Measurements from ENCODE around the gene MPZL1. TPM values are rescaled to one million over a fixed set of nuclear protein-coding genes. Genes with fewer than 3 reads are reported as not detected.
"Not testable (repeated sequence)": the region's sequence is repeated elsewhere in the genome, so short reads cannot be mapped to it uniquely, and the experiment has no call there.

The MPZL1 gene
- total and polyA plus RNA-seq, 7 experiments from 2014 or later = 4.8 to 25.3 (median 12.2) TPM

GRCh38 chr1:167737169-167737568 lies 15.4 kb downstream of the MPZL1 start:
- POLR2A ChIA-PET = no interaction called here
- H3K4me1 ChIP-seq (ENCODE audit: control insufficient read depth in 2 of 2, insufficient read depth in 2 of 2, low read length in 2 of 2) = no peaks in the 10 kb centered on the region

GRCh38 chr1:167738158-167738557 lies 16.4 kb downstream of the MPZL1 start:
- Histone ChIP-seq H3K27me3 (ENCODE audit: control insufficient read depth in 2 of 2, insufficient read depth in 2 of 2, low read length in 2 of 2) (no peaks in the 10 kb centered on the region), H3K27ac (ENCODE audit: low read depth, low read length) (no peak overlapping the region), H3K36me3 (ENCODE audit: control insufficient read depth in 2 of 3, insufficient read depth in 3 of 3, low read length in 3 of 3) (no peaks in the 10 kb centered on the region), H3K9me3 (ENCODE audit: control insufficient read depth in 2 of 3, low read length in 3 of 3) (no peaks in the 10 kb centered on the region), H3K4me1 (ENCODE audit: control insufficient read depth in 2 of 2, insufficient read depth in 2 of 2, low read length in 2 of 2) (no peaks in the 10 kb centered on the region), H3K4me3 (ENCODE audit: low read length) (no peak overlapping the region)
- H3K27ac Mint-ChIP-seq = peak overlapping the region in 1 of 9 donors; percentile 12
- peaks cover 0 to 5% (median 0%) of the 10 kb centered on the region in 11 donors for H3K9me3 Mint-ChIP-seq
- intact Hi-C loops (cut with micrococcal nuclease) = no loop called here
- H3K4me3 Mint-ChIP-seq = no peak overlapping the region
- POLR2A ChIA-PET = no interaction called here
- H3K4me1 Mint-ChIP-seq = peaks cover 0 to 10% (median 0%) of the 10 kb centered on the region in 7 donors
- H3K27me3 Mint-ChIP-seq = no peaks in the 10 kb centered on the region
- no peak for DNase-seq
- CTCF ChIA-PET = no interaction called here
- ATAC-seq = no peak
- peaks cover 0 to 15% (median 9%) of the 10 kb centered on the region in 5 donors for H3K36me3 Mint-ChIP-seq

More at GRCh38 chr1:167737169-167737568, 15.4 kb downstream of the MPZL1 start:
- H3K36me3 Mint-ChIP-seq = peaks cover 0 to 18% (median 11%) of the 10 kb centered on the region in 5 donors
- ATAC-seq (no peak), DNase-seq (no peak)
- peaks cover 0 to 7% (median 0%) of the 10 kb centered on the region in 7 donors for H3K4me1 Mint-ChIP-seq
- intact Hi-C loops (cut with micrococcal nuclease) = no loop called here
- no peaks in the 10 kb centered on the region for H3K27me3 Mint-ChIP-seq
- Histone ChIP-seq H3K27ac (ENCODE audit: low read depth, low read length) (no peak overlapping the region), H3K27me3 (ENCODE audit: control insufficient read depth in 2 of 2, insufficient read depth in 2 of 2, low read length in 2 of 2) (no peaks in the 10 kb centered on the region), H3K9me3 (ENCODE audit: control insufficient read depth in 2 of 3, low read length in 3 of 3) (no peaks in the 10 kb centered on the region), H3K36me3 (ENCODE audit: control insufficient read depth in 2 of 3, insufficient read depth in 3 of 3, low read length in 3 of 3) (no peaks in the 10 kb centered on the region), H3K4me3 (ENCODE audit: low read length) (no peak overlapping the region)
- H3K27ac Mint-ChIP-seq = no peak overlapping the region
- no peak overlapping the region for H3K4me3 Mint-ChIP-seq
- CTCF ChIA-PET = no interaction called here
- H3K9me3 Mint-ChIP-seq = peaks cover 0 to 5% (median 0%) of the 10 kb centered on the region in 11 donors

GRCh38 chr1:167739752-167740151 lies 18.0 kb downstream of the MPZL1 start:
- no peaks in the 10 kb centered on the region for H3K4me1 ChIP-seq (ENCODE audit: control insufficient read depth in 2 of 2, insufficient read depth in 2 of 2, low read length in 2 of 2)
- no peaks in the 10 kb centered on the region for H3K9me3 ChIP-seq (ENCODE audit: control insufficient read depth in 2 of 3, low read length in 3 of 3)
- Mint-ChIP-seq H3K9me3 (peaks cover 0 to 5% (median 0%) of the 10 kb centered on the region in 11 donors), H3K27ac (no peak overlapping the region), H3K4me3 (no peak overlapping the region), H3K36me3 (peaks cover 0 to 15% (median 8%) of the 10 kb centered on the region in 5 donors), H3K4me1 (peaks cover 0 to 15% (median 5%) of the 10 kb centered on the region in 7 donors), H3K27me3 (no peaks in the 10 kb centered on the region)
- H3K36me3 ChIP-seq (ENCODE audit: control insufficient read depth in 2 of 3, insufficient read depth in 3 of 3, low read length in 3 of 3) = no peaks in the 10 kb centered on the region
- H3K27me3 ChIP-seq (ENCODE audit: control insufficient read depth in 2 of 2, insufficient read depth in 2 of 2, low read length in 2 of 2) = no peaks in the 10 kb centered on the region
- no peak for ATAC-seq
- DNase-seq = no peak
- intact Hi-C loops (cut with micrococcal nuclease) = no loop called here
- no peak overlapping the region for H3K4me3 ChIP-seq (ENCODE audit: low read length)
- H3K27ac ChIP-seq (ENCODE audit: low read depth, low read length) = no peak overlapping the region
- ChIA-PET POLR2A (no interaction called here), CTCF (no interaction called here)

- intact Hi-C loops (cut with micrococcal nuclease); H3K27ac Mint-ChIP-seq; H3K36me3 ChIP-seq (ENCODE audit: control insufficient read depth in 2 of 3, insufficient read depth in 3 of 3, low read length in 3 of 3); H3K4me3 Mint-ChIP-seq; H3K9me3 Mint-ChIP-seq; ATAC-seq; H3K9me3 ChIP-seq (ENCODE audit: control insufficient read depth in 2 of 3, low read length in 3 of 3); H3K27me3 ChIP-seq (ENCODE audit: control insufficient read depth in 2 of 2, insufficient read depth in 2 of 2, low read length in 2 of 2); H3K27ac ChIP-seq (ENCODE audit: low read depth, low read length); H3K27me3 Mint-ChIP-seq; H3K4me3 ChIP-seq (ENCODE audit: low read length); H3K4me1 ChIP-seq (ENCODE audit: control insufficient read depth in 2 of 2, insufficient read depth in 2 of 2, low read length in 2 of 2); DNase-seq; POLR2A ChIA-PET: not testable (repeated sequence)
- Mint-ChIP-seq H3K36me3 (peaks cover 0 to 15% (median 8%) of the 10 kb centered on the region in 5 donors), H3K4me1 (peaks cover 0 to 15% (median 7%) of the 10 kb centered on the region in 7 donors)
- CTCF ChIA-PET = interaction anchor here (0.6 kb wide), 1 partner anchor 32 kb away, joined by 4 read pairs; no protein-coding TSS in a partner anchor
Observed at GRCh38 chr1:167741103-167741502, 19.3 kb downstream of the MPZL1 start.

GRCh38 chr1:167742392-167743057 lies 20.7 kb downstream of the MPZL1 start:
- H3K27ac ChIP-seq (ENCODE audit: low read depth, low read length); H3K9me3 ChIP-seq (ENCODE audit: control insufficient read depth in 2 of 3, low read length in 3 of 3); H3K27me3 Mint-ChIP-seq; ATAC-seq; H3K27me3 ChIP-seq (ENCODE audit: control insufficient read depth in 2 of 2, insufficient read depth in 2 of 2, low read length in 2 of 2); H3K4me3 ChIP-seq (ENCODE audit: low read length); DNase-seq; H3K9me3 Mint-ChIP-seq; intact Hi-C loops (cut with micrococcal nuclease); H3K4me3 Mint-ChIP-seq; H3K36me3 ChIP-seq (ENCODE audit: control insufficient read depth in 2 of 3, insufficient read depth in 3 of 3, low read length in 3 of 3); H3K4me1 ChIP-seq (ENCODE audit: control insufficient read depth in 2 of 2, insufficient read depth in 2 of 2, low read length in 2 of 2); CTCF ChIA-PET: not testable (repeated sequence)
- H3K4me1 Mint-ChIP-seq = peaks cover 0 to 15% (median 7%) of the 10 kb centered on the region in 7 donors
- peaks cover 0 to 15% (median 8%) of the 10 kb centered on the region in 5 donors for H3K36me3 Mint-ChIP-seq
- peak overlapping the region in 1 of 9 donors; percentile 46 for H3K27ac Mint-ChIP-seq
- POLR2A ChIA-PET = interaction anchor here (0.6 kb wide), 1 partner anchor 317 kb away, joined by 3 read pairs; no protein-coding TSS in a partner anchor

- ChIA-PET CTCF (no interaction called here), POLR2A (interaction anchor here (0.7 kb wide), 1 partner anchor 28 kb away, joined by 3 read pairs; no protein-coding TSS in a partner anchor)
- peaks cover 0 to 17% (median 7%) of the 10 kb centered on the region in 7 donors for H3K4me1 Mint-ChIP-seq
- DNase-seq = no peak
- Histone ChIP-seq H3K4me3 (ENCODE audit: low read length) (no peak overlapping the region), H3K36me3 (ENCODE audit: control insufficient read depth in 2 of 3, insufficient read depth in 3 of 3, low read length in 3 of 3) (no peaks in the 10 kb centered on the region), H3K4me1 (ENCODE audit: control insufficient read depth in 2 of 2, insufficient read depth in 2 of 2, low read length in 2 of 2) (no peaks in the 10 kb centered on the region), H3K27ac (ENCODE audit: low read depth, low read length) (no peak overlapping the region), H3K9me3 (ENCODE audit: control insufficient read depth in 2 of 3, low read length in 3 of 3) (no peaks in the 10 kb centered on the region), H3K27me3 (ENCODE audit: control insufficient read depth in 2 of 2, insufficient read depth in 2 of 2, low read length in 2 of 2) (no peaks in the 10 kb centered on the region)
- intact Hi-C loops (cut with micrococcal nuclease) = no loop called here
- no peaks in the 10 kb centered on the region for H3K9me3 Mint-ChIP-seq
- H3K36me3 Mint-ChIP-seq = peaks cover 0 to 5% (median 0%) of the 10 kb centered on the region in 5 donors
- no peak for ATAC-seq
- H3K27ac Mint-ChIP-seq = no peak overlapping the region
- H3K27me3 Mint-ChIP-seq = no peaks in the 10 kb centered on the region
- no peak overlapping the region for H3K4me3 Mint-ChIP-seq
Observed at GRCh38 chr1:167744901-167745300, 23.1 kb downstream of the MPZL1 start.
